ENCODE data around the gene FER. TPM values are rescaled to one million over a fixed set of nuclear protein-coding genes. Genes with fewer than 3 reads are reported as not detected.
"Not testable (repeated sequence)": the region's sequence is repeated elsewhere in the genome, so short reads cannot be mapped to it uniquely, and the experiment has no call there.

Gene FER
- total RNA-seq, 1 experiment from 2014 or later, result 19.4 TPM

- Histone ChIP-seq H3K4me1 (ENCODE audit: insufficient read depth, low read length) (peaks cover 8% of the 10 kb centered on the region; the same call in 1 of the 2 replicates), H3K4me2 (ENCODE audit: low read length) (no peak overlapping the region), H3K9me3 (ENCODE audit: low read length) (no peaks in the 10 kb centered on the region), H3K9ac (ENCODE audit: low read length) (no peak overlapping the region), H3K79me2 (ENCODE audit: low read length) (no peaks in the 10 kb centered on the region), H3K27ac (ENCODE audit: low read length) (no peak overlapping the region), H3K9me2 (replicated peaks; ENCODE audit: low read length) (no peaks in the 10 kb centered on the region), H2AFZ (ENCODE audit: low read length) (no peak overlapping the region), H4K20me1 (ENCODE audit: low read length) (no peaks in the 10 kb centered on the region), H3K4me3 (ENCODE audit: low read length) (no peak overlapping the region), H3K27me3 (ENCODE audit: low read length) (no peaks in the 10 kb centered on the region), H3F3A (ENCODE audit: low read length, unreplicated experiment) (no peaks in the 10 kb centered on the region), H3K36me3 (ENCODE audit: low read depth, low read length) (no peaks in the 10 kb centered on the region)
- CTCF ChIA-PET, result no interaction called here
- no peak for TF ChIP-seq EZH2phosphoT487 (IDR thresholded peaks at IDR 0.05; ENCODE audit: borderline replicate concordance, low read length)
- no peak for TF ChIP-seq CTCF (conservative IDR thresholded peaks at IDR 0.05; ENCODE audit: low read depth, low read length)
- BruUV-seq (replicated peaks), result no TSS peak
- DNase-seq, result no peak
- POLR2A ChIA-PET (ENCODE audit: unreplicated experiment), result no interaction called here
- ATAC-seq, result no peak
- intact Hi-C loops (cut with micrococcal nuclease), result no loop called here
These were observed 274.4 kb downstream of the FER start for GRCh38 chr5:109022056-109022455.

- H3K27me3 ChIP-seq (ENCODE audit: low read length); intact Hi-C loops (cut with micrococcal nuclease); DNase-seq; H3K79me2 ChIP-seq (ENCODE audit: low read length); H3K9me2 ChIP-seq (replicated peaks; ENCODE audit: low read length); CTCF ChIA-PET; H3K4me2 ChIP-seq (ENCODE audit: low read length); H3K9ac ChIP-seq (ENCODE audit: low read length); H3F3A ChIP-seq (ENCODE audit: low read length, unreplicated experiment); BruUV-seq (replicated peaks); H3K36me3 ChIP-seq (ENCODE audit: low read depth, low read length); H3K9me3 ChIP-seq (ENCODE audit: low read length); H4K20me1 ChIP-seq (ENCODE audit: low read length); H3K4me3 ChIP-seq (ENCODE audit: low read length); H3K27ac ChIP-seq (ENCODE audit: low read length); POLR2A ChIA-PET (ENCODE audit: unreplicated experiment); ATAC-seq; H2AFZ ChIP-seq (ENCODE audit: low read length): not testable (repeated sequence)
- H3K4me1 ChIP-seq (ENCODE audit: insufficient read depth, low read length), result peaks cover 16% of the 10 kb centered on the region
These were observed 278.0 kb downstream of the FER start for GRCh38 chr5:109025729-109026128.

GRCh38 chr5:109027983-109028607 is 280.4 kb downstream of the FER start:
- intact Hi-C loops (cut with micrococcal nuclease), result no loop called here
- POLR2A ChIA-PET (ENCODE audit: unreplicated experiment), result no interaction called here
- Histone ChIP-seq H3K4me2 (ENCODE audit: low read length) (peak overlapping the region; percentile 32; the same call in 1 of the 2 replicates), H3F3A (ENCODE audit: low read length, unreplicated experiment) (peaks cover 4% of the 10 kb centered on the region), H3K9ac (ENCODE audit: low read length) (no peak overlapping the region), H3K9me3 (ENCODE audit: low read length) (no peaks in the 10 kb centered on the region), H3K27ac (ENCODE audit: low read length) (peak overlapping the region; percentile 28), H3K4me1 (ENCODE audit: insufficient read depth, low read length) (peaks cover 16% of the 10 kb centered on the region), H3K79me2 (ENCODE audit: low read length) (no peaks in the 10 kb centered on the region), H3K36me3 (ENCODE audit: low read depth, low read length) (no peaks in the 10 kb centered on the region), H4K20me1 (ENCODE audit: low read length) (no peaks in the 10 kb centered on the region), H3K9me2 (replicated peaks; ENCODE audit: low read length) (no peaks in the 10 kb centered on the region; the same call in 1 of the 2 replicates), H2AFZ (ENCODE audit: low read length) (no peak overlapping the region), H3K4me3 (ENCODE audit: low read length) (no peak overlapping the region), H3K27me3 (ENCODE audit: low read length) (no peaks in the 10 kb centered on the region)
- no peak for TF ChIP-seq CTCF (conservative IDR thresholded peaks at IDR 0.05; ENCODE audit: low read depth, low read length)
- TF ChIP-seq EZH2phosphoT487 (IDR thresholded peaks at IDR 0.05; ENCODE audit: borderline replicate concordance, low read length), result no peak
- TF ChIP-seq EZH2 (IDR thresholded peaks at IDR 0.05; ENCODE audit: low read length, unreplicated experiment), result no peak
- DNase-seq (peak; percentile 58), ATAC-seq (peak; percentile 76)
- CTCF ChIA-PET, result no interaction called here
- no TSS peak for BruUV-seq (replicated peaks)
